Stimulated activated CD8-positive, alpha-beta memory T cell treated with anti-CD3 and anti-CD28 coated beads, Interleukin-12 subunit alpha, Interleukin-12 subunit beta, amount 100 ng/mL, for 24 hours (primary cell): ENCODE data around the gene RHOJ.
"Not testable (repeated sequence)": the region's sequence is repeated elsewhere in the genome, so short reads cannot be mapped to it uniquely, and the experiment has no call there.

Experiments used
- DNase-seq: peaks from one replicate; pipeline ENCODE4 v3.0.0-alpha.2; 2020; ENCODE audit errors: extremely low read depth

The RHOJ gene

DNA sequence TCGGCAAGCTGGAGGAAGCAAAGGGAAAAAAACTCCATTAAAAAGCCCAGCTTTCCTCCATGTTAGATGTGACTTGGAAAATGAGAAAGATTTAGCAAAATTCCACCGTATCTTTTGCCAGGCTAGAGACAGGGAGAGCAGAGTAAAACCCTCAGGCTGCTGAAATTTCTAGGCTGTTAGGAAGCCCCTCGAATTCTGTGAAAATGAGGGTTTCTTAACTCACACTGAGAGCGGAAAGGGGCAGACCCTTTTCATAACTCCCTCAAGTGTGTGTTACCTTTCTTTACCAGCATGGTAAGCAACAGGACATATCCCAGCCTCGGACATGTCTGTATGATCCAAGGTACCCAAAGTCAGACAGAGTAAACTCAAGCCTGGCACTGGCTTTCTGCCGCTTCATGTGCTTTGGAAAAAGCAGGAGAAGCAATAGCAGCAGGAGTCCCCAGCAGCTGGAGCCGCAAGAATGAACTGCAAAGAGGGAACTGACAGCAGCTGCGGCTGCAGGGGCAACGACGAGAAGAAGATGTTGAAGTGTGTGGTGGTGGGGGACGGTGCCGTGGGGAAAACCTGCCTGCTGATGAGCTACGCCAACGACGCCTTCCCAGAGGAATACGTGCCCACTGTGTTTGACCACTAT is at the start of gene RHOJ:
Gene RHOJ (plus strand): TSS at position 37 of the 637 bp plus-strand sequence. CDS start 427 bp downstream, at position 464.
- no peak for DNase-seq

DNA sequence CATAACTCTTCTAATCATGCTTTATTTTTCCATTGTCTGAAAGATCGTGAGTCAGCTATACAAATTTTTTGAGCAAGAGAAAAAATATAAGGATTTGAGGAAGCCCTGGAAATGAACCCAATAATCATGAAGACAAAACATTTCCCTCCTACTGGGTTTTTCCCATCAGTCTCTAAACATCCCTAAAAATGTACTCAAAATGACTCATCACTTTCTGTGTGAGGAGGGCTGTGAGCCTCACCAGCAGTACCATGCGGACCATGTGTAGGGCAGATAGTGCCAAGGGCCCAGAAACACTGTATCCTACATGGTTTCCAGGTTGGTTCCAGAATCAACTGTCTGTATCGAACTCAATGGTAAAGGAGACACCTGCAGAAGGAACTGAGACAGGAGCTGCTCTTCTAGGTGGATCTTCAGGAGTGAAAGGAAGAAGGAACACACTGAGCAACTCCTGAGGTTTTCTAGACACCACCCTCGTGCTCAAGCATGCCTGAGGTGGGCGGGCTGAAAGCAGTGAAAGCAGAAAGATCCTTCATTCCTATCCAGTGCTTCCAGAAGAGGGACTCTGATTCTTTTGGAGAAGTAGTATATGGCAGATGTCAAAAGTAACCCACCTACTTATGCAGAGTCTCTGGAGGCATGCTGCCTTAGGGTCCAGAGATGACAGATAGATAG is 48.6 kb upstream of the RHOJ start:
- DNase-seq: no peak

DNA sequence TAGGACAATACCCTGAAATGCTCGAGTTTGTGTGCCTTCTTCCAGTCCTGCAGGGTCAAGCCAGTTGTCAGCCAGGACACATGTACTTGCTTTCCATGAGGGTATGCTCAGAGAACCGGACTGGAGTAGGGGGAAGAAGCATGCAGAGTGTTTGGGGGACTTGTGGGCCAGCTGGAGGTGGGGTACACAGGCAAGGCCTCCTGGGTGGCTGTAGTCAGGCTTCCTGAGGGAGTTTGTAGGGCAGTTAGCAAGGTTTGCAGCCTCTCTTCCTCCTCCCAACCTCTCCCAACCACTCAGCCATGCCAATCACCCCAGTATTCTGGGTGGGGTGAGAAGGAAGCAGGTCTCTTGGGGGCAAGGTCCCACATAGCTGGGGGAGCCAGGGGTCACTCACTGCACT is 47.0 kb upstream of the RHOJ start:
- DNase-seq: no peak

DNA sequence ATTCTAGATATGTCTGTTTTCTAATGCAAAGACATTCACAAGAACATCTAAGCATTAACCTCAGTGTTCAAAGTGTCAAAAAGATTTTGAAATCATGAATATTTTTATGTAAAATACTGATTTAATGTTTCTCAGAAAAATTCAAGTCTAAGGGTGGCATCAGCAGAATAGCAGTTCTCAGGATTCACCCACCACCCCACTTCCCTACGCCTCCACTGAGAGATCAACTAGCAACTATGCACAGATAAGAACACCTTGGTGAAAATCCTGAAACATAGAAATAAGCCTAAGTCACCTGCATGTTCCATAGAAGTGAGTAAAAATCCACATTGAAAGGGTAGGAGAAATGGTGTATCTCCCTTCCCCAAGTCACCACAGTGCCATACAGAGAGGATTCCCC is 40.9 kb upstream of the RHOJ start:
- no peak for DNase-seq

DNA sequence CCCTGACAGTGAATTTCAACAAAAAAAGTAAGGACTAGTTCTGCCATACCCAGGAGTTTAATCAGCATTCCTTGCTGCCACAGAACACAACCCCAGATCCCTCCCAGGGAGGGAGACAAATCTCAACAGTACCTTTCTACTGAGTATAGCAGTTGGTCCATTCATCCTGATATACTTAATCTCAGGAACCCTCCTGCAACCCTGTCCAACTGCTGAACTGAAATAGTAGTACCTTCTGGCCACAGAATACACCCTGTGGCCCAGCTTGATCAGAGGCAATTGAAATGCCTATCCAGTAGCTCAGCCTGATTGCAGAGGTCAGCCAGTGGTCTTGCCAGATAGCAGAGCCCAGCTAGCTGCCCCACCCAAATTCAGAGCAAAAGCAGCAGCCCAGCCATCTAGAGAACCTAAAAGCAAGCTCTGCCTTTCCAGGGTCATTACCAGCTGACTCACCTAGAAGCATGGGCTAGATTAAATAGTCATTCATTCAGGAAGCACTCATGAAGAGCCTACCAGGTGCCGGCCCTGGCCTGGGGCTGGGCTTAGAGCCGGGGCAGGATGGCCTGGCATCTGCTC is 40.0 kb upstream of the RHOJ start:
- DNase-seq: no peak

DNA sequence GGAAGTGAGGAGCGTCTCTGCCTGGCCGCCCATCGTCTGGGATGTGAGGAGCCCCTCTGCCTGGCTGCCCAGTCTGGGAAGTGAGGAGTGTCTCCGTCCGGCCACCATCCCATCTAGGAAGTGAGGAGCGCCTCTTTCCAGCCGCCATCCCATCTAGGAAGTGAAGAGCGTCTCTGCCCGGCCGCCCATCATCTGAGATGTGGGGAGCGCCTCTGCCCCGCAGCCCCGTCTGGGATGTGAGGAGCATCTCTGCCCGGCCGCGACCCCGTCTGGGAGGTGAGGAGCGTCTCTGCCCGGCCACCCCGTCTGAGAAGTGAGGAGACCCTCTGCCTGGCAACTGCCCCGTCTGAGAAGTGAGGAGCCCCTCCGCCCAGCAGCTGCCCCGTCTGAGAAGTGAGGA is 39.0 kb upstream of the RHOJ start:
- DNase-seq: not testable (repeated sequence)

DNA sequence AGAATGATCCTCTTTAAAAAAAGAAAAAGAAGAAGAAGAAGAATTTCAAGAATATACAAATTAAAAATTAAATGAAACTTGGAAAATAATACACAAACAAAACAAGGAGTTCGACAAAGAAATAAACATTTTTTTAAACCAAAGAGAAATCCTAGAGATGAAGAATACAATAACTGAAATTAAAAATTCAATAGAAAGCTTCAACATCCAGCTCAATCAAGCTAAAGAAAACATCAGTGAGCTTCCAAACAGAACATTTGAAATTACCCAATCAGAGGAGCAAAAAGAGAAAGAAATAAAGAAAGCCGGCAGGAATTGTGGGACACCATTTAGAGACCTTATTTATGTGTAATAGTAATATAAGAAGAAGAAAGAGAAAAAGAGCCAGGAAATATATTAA is 37.2 kb upstream of the RHOJ start:
- no peak for DNase-seq

DNA sequence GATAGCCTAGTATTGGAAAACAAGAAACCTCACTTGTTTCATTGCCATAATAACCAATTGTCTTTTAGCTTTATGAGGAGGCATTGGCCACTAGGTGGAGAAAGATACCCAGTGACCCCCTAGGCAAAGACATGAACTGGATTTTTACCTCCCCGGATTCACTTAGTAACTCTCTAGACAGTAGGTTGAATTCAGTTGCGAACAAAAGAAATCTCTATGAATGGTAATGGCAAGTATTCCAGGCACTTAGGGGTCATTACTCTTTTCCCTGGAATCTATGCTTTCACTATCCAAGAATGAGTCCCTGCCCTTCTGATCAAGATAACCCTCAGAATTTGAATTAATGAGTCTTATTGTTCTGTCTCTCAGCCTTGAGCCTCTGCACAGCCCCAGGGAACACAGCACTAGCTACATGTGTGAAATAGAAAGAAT is 29.5 kb upstream of the RHOJ start:
- DNase-seq: no peak

DNA sequence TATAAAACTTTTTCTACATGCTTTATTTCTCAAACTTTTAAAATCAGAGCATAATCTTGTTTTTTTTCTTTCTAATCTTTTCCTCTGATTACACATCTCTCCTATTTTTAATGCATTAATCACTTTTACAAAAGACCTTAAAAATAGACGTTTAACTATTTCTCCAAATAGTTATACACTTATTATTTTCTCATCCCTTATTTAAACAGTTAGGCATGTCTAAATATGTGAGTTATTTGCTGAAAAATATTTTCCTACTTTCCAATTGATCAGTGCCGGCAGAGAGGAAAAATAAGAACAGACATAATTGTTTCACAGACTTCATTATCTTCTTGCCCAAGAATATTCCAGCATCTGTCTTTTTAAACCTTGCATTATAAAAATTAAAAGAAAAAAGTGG is 28.7 kb upstream of the RHOJ start:
- DNase-seq: no peak

DNA sequence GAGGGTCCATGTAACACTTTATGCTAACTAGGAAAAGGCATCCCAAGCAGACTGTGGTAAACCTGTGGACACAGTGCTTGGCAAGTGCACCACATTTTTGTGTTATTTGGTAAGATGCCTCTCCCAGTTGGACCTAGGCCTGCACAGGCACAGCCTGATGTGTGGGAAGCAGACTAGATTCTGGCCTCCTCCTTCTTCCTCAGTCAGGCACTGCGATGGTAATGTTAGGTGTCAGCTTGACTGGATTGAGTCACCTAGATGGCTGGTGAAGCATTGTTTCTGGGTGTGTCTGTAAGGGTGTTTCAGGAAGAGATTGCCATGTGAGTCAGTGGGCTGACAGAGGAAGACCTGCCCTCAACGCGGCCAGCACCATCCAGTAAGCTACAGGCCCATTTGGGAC is 25.3 kb upstream of the RHOJ start:
- no peak for DNase-seq

DNA sequence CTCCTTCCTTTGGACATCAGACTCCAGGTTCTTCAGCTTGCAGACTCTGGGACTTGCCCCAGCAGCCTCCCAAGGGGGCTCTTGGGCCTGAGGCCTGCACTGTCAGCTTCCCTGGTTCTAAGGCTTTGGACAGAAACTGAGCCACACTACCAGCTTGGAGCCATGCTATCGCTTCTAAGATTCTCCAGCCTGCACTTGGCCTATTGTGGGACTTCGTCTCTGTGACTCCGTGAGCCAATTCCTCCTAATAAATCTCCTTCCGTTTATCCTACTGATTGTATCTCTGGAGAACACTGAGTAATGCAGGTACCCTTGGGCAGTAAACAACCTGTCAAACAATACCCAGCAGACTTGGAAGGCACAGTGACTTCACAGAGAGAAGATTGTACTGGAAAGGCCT is 24.9 kb upstream of the RHOJ start:
- no peak for DNase-seq

DNA sequence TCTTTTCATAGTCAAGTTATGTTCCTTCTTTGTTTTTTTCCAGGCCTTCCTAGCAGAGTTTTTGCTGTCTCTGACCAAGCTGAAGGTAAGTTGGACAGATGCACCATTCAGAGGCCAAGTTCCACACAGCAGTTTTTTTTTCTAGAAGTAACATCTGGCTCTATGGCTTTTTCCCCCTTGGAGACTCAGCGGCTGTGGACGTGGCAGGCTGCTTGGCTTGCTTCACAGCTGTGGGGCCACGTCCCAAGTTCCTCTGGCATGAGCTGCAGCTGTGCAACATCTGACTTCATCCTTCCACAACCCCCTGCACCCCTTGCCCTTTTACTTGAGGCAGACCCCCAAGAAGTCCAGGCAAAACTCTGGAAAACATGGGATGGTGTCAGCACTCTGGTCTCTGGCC is 24.2 kb upstream of the RHOJ start:
- DNase-seq: no peak

DNA sequence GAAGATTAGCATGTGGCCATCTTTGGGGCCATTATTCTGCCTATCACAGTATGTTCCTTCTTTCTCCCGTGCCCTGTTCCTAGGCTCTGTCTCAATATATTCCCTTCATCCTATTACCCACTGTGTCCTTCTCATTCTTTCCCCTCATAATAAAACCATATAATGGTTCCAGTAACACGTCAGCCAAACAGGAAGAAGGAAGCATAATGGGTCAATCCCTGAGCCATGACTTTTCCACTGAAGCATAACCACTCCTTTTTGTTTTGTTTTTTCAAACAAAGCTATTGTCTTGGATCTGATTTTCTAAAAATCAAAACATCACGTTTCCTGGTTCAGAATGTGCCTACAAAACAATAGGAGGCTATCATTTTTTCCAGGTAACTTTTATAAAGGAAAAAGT is 21.3 kb upstream of the RHOJ start:
- no peak for DNase-seq

DNA sequence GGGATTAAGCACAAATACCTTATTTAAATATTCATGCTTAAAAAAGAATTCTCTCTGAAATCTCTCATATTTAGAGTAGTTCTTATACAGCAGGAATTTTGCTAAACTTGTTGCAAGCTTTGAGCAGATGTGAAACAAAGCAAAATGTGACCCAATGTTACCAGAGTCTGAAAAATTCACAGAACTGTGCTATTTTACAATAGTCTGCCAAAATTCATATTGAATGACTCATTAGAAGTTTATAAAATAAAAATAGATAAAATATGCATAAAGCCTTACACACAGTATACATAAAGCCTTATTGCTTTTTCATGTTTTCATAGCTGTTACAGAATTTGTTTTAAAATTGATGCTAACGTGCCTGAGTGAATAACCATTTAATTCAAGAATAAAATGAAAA is 17.8 kb upstream of the RHOJ start:
- no peak for DNase-seq

DNA sequence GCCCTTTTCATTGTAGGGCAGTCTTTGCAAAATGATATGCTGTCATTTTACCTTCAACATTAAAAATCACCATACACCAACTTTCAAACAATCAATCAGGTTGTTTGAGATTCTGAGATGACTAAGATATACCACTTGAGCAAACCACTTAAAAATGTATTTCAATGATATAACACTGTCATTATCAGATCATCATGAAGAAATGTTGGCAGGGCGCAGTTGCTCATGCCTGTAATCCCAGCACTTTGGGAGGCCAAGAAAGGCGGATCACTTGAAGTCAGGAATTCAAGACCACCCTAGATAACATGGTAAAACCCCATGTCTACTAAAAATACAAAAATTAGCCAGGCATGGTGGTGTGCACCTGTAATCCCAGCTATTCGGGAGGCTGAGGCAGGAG is 13.0 kb upstream of the RHOJ start:
- no peak for DNase-seq

DNA sequence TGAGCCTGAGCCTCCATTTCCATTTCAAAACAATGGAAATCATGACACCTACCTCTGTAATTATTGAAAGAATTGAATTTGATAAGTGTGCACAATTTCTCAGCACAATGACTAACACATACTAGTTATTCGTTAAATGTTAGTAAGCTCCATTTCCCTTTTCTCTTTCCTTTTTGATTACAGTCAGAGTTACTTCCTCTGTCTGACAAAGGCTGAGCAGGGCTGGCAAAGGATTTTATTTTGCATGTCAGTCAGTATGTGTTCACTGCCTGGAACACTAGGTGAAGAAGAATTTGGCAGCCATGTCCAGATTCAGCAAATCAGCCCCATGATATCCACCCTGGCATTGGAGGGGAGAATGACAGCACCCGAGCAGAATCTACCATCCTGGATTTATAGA is 12.2 kb upstream of the RHOJ start:
- DNase-seq: no peak

DNA sequence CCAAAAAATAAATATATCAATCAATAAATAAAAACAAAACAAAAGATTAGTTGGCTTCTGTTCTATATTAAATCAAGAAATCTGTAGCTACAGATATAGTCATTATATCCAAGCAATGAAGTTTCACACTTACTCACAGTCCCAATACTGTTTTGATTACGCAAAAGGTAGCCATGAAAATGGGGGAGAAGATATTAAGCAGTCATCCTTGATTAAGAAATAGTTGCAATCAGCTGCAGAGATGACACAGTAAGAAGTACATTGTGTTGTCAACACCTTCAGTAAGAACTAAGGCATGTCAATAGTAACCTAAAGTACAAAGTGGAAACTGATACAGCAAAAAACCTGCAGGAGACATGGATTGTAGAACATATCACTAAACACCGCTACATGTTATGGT is 11.0 kb upstream of the RHOJ start:
- no peak for DNase-seq

DNA sequence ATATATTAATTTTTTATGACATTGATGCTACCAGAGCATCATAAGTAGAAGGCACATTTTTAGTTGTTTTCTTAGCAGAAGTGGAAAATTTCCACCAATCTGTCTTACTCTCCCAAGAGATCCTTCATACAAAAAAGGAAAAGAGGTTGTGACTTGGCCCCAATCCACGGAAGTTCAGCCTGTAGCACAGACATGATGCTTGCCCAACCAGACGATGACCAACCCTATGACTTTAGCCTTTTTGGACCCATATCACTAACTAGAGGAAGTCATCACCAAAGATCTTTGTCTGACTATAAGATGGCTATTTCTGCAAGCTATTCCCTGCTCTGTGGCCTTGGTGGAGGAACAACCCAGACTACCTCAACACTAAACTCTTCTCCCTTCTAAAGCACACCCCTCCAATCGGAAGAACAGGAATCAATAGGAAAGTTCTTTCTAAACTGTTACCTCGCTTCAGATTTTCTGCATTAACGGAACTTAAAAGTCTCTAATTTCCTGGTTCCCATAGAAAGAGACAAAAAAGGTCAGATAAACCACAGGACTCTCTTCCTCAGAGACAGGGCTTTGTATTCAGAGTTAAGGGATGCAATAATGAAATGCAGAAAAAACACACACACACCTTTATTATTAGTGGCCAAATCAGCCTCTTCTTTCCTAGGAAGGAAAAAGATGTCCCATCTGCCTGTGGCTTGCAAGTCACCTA is 4.1 kb upstream of the RHOJ start:
- DNase-seq: no peak

DNA sequence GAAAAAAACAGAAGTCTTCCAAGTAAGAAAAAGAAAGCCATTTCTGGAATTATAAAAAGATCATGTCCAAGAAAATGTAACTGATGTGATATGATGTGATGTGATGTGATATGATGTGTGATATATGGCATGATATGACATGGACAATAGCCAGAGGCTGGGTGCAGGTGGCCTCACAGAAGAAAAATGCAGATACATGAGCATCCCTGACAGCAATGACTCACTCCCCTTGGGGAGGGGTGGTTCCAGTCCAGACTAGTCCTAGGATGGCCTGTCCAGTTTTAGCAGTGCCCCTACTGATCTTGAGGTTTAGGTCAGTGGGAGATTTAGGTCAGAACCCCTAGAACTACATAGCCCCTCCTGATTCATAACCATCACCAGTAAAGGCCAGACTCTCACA is 3.5 kb upstream of the RHOJ start:
- no peak for DNase-seq

DNA sequence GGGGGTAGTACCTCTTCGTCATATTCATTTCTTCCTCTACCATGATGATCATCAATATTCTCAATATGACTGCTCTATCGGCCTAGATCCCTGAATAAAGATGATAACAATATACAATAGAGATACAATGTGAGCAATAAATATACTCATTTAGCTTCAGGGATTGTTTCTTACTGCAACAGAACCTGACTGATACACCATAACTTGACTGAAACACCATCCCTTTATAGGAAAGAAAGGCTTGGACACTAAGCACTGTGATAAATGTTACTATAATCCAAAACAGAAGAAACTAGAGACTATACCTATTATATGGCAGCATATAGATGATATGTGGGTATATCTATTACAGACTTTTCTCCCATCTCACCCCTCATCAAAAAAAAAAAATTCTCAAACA is 1.2 kb upstream of the RHOJ start:
- no peak for DNase-seq

DNA sequence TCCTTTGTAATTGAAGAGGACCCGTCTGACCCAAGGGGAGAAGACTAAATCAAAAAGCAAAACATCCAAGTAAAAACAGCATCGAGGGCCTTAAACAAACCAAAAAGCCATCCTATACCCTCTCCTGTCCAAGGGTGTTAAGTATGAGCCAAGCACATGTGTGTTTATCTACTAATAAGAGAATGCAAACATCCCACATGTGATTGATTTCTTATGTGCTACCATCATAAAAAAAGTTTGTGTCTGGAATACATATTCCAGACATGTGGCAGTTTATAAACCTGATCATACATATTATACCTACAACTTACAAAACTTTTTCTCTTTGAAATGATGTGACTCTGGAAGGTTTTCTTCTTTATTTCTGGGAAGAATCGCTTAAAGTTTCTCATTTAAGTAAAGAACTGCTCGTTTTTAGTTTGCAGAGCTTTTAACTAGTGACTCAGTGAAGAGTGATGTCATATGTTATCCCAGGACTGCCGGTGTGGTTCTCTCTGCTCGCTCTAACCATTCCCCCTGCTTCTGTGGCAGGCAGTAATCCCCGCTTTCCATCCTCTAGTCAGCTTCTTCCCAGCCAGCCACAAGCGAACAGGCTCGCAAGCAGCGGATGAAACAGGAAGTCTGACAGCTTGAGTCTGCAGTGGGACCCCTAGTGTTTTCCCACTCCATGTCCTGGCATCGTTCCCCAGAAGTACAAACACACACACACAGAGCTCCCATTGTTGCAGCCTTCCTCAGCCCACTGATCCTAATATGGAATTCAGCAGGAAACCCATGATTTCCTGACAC is 431 bp upstream of the RHOJ start:
- DNase-seq: no peak

DNA sequence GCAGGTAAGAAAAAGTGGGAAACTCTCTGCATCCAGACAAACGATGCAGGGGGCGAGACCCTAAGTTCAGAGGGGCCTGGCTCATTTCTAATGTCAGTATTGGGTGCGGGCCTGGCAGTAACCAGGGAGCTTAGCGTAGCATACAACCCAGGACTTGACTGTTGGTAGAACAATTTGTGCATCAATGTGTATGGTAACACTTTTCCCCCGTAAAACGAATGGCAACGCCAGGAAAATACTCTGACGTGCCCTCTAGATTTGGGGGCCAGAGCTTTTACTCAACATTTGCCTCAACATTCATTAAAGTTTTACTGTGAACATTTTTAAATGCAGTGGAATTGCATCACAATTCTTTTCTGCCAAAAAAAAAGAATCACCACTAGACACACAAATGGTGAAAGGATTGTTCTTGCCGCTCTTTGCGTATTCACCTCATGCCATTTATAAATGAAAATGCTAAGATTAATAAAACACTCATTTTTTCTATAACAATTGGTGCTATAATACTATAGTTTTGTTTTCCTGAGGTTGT is 867 bp downstream of the RHOJ start:
- no peak for DNase-seq
